ENCODE data around the gene NXPE3. TPM values are rescaled to one million over a fixed set of nuclear protein-coding genes. Genes with fewer than 3 reads are reported as not detected.

The NXPE3 gene
- total RNA-seq, 3 donors from 2014 or later: 13.8 to 14.1 (median 13.8) TPM

DNA sequence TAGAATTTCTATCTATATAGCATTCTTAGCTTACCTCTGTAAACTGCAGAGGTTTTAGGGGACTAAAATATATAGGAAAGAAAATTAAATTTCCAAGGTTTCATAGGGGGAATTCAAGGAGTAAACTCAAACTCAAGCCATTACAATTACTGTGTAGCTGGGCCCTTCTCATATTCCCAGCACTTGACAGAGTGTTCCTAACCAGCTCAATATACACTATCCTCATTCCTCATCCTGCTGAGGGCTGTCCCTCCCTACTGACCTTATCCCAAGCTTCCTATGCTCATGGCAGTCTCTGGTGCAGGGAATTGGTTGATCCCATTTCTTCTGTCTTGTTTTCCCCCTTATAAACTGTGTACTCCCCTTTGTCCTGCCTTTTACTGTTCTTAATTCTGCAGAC, 33.9 kb downstream of the NXPE3 start:
- ATAC-seq (no peak), DNase-seq (no peak)
- peaks cover 6% of the 10 kb centered on the region for H3K36me3 Mint-ChIP-seq (ENCODE audit: insufficient read depth)
- no peaks in the 10 kb centered on the region for H3K27me3 Mint-ChIP-seq (ENCODE audit: low read depth)
- no peaks in the 10 kb centered on the region for H3K9me3 Mint-ChIP-seq
- H3K4me3 Mint-ChIP-seq: no peak overlapping the region
- peaks cover 52% of the 10 kb centered on the region for H3K4me1 Mint-ChIP-seq (ENCODE audit: low read depth)

DNA sequence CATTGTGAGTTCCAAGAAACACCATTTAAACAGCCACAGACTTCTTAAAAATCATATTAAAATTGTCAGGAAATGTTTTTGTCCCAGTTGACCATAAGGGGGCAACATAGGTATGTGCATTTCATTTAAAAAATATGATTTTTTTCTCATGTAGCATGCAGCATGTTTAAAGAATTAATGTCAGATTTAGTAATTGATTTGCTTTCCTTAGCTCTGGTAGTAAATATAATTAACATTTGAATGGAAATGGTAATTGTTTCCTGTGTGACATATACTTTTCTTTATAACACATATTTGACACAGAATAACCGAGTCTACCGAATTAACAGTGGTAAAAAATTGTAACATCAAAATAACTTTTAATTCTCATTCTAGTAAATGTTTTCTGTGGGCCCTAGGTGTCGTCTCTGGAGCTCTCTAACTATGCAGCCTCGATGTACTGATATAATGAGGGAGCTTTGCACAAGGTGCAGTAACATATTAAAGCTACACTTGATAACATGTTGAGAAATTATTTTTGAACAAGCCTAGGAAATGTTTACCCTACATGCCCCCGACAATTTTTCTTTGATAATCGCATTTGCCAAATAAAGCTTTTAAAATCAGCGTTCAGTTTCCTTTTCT, 34.9 kb downstream of the NXPE3 start:
- no peaks in the 10 kb centered on the region for H3K9me3 Mint-ChIP-seq
- H3K36me3 Mint-ChIP-seq (ENCODE audit: insufficient read depth): peaks cover 10% of the 10 kb centered on the region
- DNase-seq: no peak
- no peak for ATAC-seq
- H3K4me3 Mint-ChIP-seq: no peak overlapping the region
- H3K4me1 Mint-ChIP-seq (ENCODE audit: low read depth): peaks cover 50% of the 10 kb centered on the region
- no peaks in the 10 kb centered on the region for H3K27me3 Mint-ChIP-seq (ENCODE audit: low read depth)

- DNase-seq (no peak), ATAC-seq (no peak)
- Mint-ChIP-seq H3K36me3 (ENCODE audit: insufficient read depth) (peaks cover 12% of the 10 kb centered on the region), H3K27me3 (ENCODE audit: low read depth) (no peaks in the 10 kb centered on the region), H3K4me1 (ENCODE audit: low read depth) (peaks cover 47% of the 10 kb centered on the region), H3K4me3 (no peak overlapping the region), H3K9me3 (no peaks in the 10 kb centered on the region)
These were observed 35.8 kb downstream of the NXPE3 start for GRCh38 chr3:101814835-101815234.

GRCh38 chr3:101816215-101817149, 37.5 kb downstream of the NXPE3 start:
- Mint-ChIP-seq H3K9me3 (no peaks in the 10 kb centered on the region), H3K27me3 (ENCODE audit: low read depth) (no peaks in the 10 kb centered on the region), H3K36me3 (ENCODE audit: insufficient read depth) (peaks cover 17% of the 10 kb centered on the region), H3K4me1 (ENCODE audit: low read depth) (peaks cover 39% of the 10 kb centered on the region), H3K4me3 (no peak overlapping the region)
- ATAC-seq (no peak), DNase-seq (no peak)

DNA sequence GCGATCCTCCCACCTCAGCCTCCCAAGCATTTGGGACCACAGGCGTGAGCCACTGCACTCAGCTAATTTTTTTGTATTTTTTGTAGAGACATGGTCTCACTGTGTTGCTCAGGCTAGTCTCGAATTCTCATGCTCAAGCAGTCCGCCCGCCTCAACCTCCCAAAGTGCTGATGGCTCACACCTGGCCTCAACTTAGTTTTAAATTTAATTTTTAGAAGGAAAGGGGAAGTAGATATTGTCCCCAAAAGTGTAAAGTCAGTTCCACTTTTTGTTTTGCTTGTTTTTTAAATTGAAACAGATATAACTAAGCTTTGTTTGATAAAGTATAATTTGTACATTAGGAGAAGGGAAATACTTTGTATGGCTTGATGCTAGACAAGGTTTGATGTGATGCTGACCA, 39.0 kb downstream of the NXPE3 start:
- ATAC-seq: no peak
- H3K4me1 Mint-ChIP-seq (ENCODE audit: low read depth): peaks cover 39% of the 10 kb centered on the region
- peaks cover 28% of the 10 kb centered on the region for H3K36me3 Mint-ChIP-seq (ENCODE audit: insufficient read depth)
- no peak overlapping the region for H3K4me3 Mint-ChIP-seq
- DNase-seq: no peak
- H3K27me3 Mint-ChIP-seq (ENCODE audit: low read depth): no peaks in the 10 kb centered on the region
- no peaks in the 10 kb centered on the region for H3K9me3 Mint-ChIP-seq

- H3K4me1 Mint-ChIP-seq (ENCODE audit: low read depth): peaks cover 35% of the 10 kb centered on the region
- no peak overlapping the region for H3K4me3 Mint-ChIP-seq
- H3K36me3 Mint-ChIP-seq (ENCODE audit: insufficient read depth): peaks cover 28% of the 10 kb centered on the region
- DNase-seq: no peak
- no peaks in the 10 kb centered on the region for H3K27me3 Mint-ChIP-seq (ENCODE audit: low read depth)
- H3K9me3 Mint-ChIP-seq: no peaks in the 10 kb centered on the region
- ATAC-seq: peak; percentile 51 to 67
These were observed 40.7 kb downstream of the NXPE3 start for GRCh38 chr3:101819649-101820206.

- peaks cover 29% of the 10 kb centered on the region for H3K36me3 Mint-ChIP-seq (ENCODE audit: insufficient read depth)
- peaks cover 36% of the 10 kb centered on the region for H3K4me1 Mint-ChIP-seq (ENCODE audit: low read depth)
- no peaks in the 10 kb centered on the region for H3K27me3 Mint-ChIP-seq (ENCODE audit: low read depth)
- no peak for DNase-seq
- H3K9me3 Mint-ChIP-seq: no peaks in the 10 kb centered on the region
- no peak for ATAC-seq
- no peak overlapping the region for H3K4me3 Mint-ChIP-seq
These were observed 42.5 kb downstream of the NXPE3 start for GRCh38 chr3:101821503-101821902.

DNA sequence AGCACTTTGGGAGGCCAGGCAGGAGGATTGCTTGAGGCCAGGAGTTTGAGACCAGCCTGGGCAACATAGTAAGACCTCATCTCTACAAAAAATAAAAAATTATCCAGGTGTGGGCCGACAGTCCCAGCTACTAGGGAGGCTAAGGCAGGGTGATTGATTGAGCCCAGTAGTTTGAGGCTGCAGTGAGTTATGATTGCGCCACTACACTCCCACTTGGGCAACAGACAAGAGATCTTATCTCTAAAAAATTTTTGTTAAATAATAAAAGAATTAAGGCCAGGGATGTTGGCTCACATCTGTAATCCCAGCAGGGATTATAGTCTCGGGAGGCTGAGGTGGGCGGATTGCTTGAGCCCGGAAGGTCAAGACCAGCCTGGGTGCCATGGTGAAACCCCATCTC, 44.5 kb downstream of the NXPE3 start:
- no peak for ATAC-seq
- Mint-ChIP-seq H3K27me3 (ENCODE audit: low read depth) (no peaks in the 10 kb centered on the region), H3K4me1 (ENCODE audit: low read depth) (peaks cover 46% of the 10 kb centered on the region), H3K9me3 (no peaks in the 10 kb centered on the region), H3K36me3 (ENCODE audit: insufficient read depth) (peaks cover 23% of the 10 kb centered on the region), H3K4me3 (no peak overlapping the region)
- DNase-seq: no peak

DNA sequence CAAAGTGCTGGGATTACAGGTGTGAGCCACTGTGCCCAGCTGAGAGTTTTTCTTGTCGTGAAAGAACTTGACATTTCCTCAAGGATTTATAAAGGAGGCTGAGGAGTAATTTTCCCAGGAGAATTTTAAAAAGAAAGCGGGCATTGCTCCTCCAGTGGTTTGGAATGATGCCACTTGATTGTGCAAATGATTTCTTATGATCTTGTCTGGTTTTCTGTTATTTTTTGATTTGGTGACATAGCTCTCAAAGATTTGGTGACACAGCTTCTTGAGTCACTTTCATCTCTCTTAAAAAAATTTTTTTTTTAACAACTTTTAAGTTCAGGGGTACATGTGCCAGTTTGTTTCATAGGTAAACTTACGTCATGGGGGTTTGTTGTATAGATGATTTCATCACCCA, 45.7 kb downstream of the NXPE3 start:
- Mint-ChIP-seq H3K36me3 (ENCODE audit: insufficient read depth) (peaks cover 20% of the 10 kb centered on the region), H3K4me1 (ENCODE audit: low read depth) (peaks cover 54% of the 10 kb centered on the region), H3K9me3 (no peaks in the 10 kb centered on the region), H3K27me3 (ENCODE audit: low read depth) (no peaks in the 10 kb centered on the region), H3K4me3 (no peak overlapping the region)
- no peak for ATAC-seq
- no peak for DNase-seq

DNA sequence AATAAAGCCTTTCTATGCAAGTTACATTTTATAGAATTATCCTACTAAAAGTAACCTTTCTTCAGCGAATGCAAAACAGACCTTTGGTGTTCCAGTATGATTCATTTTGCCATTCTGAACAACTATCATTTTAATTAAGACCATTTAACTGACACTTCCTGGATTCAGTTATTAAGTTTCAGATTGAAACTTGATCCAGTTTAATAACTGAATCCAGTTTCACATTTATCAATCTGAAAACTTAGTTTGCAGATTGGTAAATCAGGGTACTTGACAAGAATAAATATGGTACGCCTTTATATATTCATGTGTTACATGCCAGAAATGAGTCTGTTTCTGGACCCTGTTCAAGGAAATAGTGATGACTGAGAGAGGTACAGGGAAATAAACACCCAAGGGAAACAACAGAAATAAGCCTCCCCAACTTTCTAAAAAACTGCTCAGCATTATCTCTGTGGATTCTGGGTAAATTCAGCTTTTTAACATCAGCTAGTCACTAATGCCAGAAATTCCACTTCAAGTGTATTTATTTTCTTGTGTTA, 47.0 kb downstream of the NXPE3 start:
- no peaks in the 10 kb centered on the region for H3K27me3 Mint-ChIP-seq (ENCODE audit: low read depth)
- no peaks in the 10 kb centered on the region for H3K9me3 Mint-ChIP-seq
- peaks cover 58% of the 10 kb centered on the region for H3K4me1 Mint-ChIP-seq (ENCODE audit: low read depth)
- peaks cover 19% of the 10 kb centered on the region for H3K36me3 Mint-ChIP-seq (ENCODE audit: insufficient read depth)
- no peak for ATAC-seq
- peak overlapping the region; percentile 75 for H3K4me3 Mint-ChIP-seq
- no peak for DNase-seq

GRCh38 chr3:101827211-101828174, 48.5 kb downstream of the NXPE3 start:
- Mint-ChIP-seq H3K9me3 (no peaks in the 10 kb centered on the region), H3K4me3 (peak overlapping the region; percentile 93), H3K4me1 (ENCODE audit: low read depth) (peaks cover 63% of the 10 kb centered on the region), H3K27me3 (ENCODE audit: low read depth) (no peaks in the 10 kb centered on the region), H3K36me3 (ENCODE audit: insufficient read depth) (peaks cover 13% of the 10 kb centered on the region)
- peak; percentile 86 to 89 for ATAC-seq
- peak; percentile 82 for DNase-seq

GRCh38 chr3:101828276-101828675, 49.3 kb downstream of the NXPE3 start:
- no peak for ATAC-seq
- peaks cover 67% of the 10 kb centered on the region for H3K4me1 Mint-ChIP-seq (ENCODE audit: low read depth)
- H3K36me3 Mint-ChIP-seq (ENCODE audit: insufficient read depth): peaks cover 20% of the 10 kb centered on the region
- no peaks in the 10 kb centered on the region for H3K27me3 Mint-ChIP-seq (ENCODE audit: low read depth)
- no peak for DNase-seq
- peak overlapping the region; percentile 93 for H3K4me3 Mint-ChIP-seq
- H3K9me3 Mint-ChIP-seq: no peaks in the 10 kb centered on the region

- no peaks in the 10 kb centered on the region for H3K27me3 Mint-ChIP-seq (ENCODE audit: low read depth)
- peaks cover 73% of the 10 kb centered on the region for H3K4me1 Mint-ChIP-seq (ENCODE audit: low read depth)
- H3K4me3 Mint-ChIP-seq: peak overlapping the region; percentile 93
- H3K9me3 Mint-ChIP-seq: no peaks in the 10 kb centered on the region
- H3K36me3 Mint-ChIP-seq (ENCODE audit: insufficient read depth): peaks cover 24% of the 10 kb centered on the region
- ATAC-seq (peak; percentile 47 to 49), DNase-seq (peak; percentile 38)
These were observed 49.9 kb downstream of the NXPE3 start for GRCh38 chr3:101828691-101829436.

Measured in activated T-cell treated with anti-CD3 and anti-CD28 coated beads, Interleukin-2, amount 50 U/mL, for 4 hours (primary cell).